ENCODE data around the gene PSMC3. TPM values are rescaled to one million over a fixed set of nuclear protein-coding genes. Genes with fewer than 3 reads are reported as not detected.
A peak's percentile ranks its signal among the peaks of the same experiment; 100 is the strongest.

PSMC3 gene
- total and polyA plus RNA-seq, 9 of the 15 experiments (the other 6 are each of a cell fraction or from before 2014, with no cell fraction given): 44.3 to 324 (median 240) TPM

DNA sequence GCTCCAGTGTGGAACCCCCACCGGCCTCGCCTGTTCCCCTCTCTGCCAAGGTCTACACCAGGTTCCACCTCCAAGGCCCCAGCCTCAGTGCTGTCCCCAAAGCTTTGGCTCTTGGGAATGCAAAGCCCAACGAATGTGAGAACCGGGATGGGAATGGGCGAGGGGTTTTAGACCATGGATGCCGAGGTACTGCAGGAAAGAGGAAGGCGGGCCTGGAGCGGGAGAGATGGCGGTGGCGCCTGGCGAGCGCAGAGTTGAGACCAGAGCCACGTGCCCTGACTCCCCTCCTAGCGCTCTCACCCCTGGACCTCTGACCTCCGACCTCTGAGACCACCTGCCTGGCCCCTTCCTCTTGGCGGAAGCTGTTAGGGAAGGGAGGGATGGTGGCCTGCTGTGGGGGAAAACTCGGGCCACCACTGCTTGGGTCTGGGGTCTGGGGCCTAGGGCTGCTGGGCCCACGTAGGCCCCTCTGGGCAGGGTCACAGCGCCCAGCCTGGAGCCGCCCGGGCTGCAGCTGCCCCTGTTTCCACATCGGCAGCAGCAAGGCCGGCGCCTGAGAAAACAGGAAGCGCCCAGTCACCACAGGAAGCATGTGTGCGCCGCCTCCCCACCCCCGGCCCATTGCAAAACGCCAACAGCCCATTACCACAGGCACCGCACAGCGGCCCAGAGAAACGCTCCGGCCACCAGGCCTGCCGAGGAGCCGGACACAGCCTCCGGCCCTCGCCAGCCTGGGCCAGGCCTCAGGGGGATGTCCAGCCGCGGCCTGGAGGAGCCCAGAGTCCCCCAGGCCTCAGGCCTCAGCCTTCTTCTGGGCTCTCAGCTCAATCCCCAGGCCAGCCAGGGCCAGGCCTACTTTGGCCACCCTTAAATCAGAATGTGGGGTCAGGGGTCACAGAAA, 31.7 kb downstream of the PSMC3 start (continued):
- peak; percentile 21 to 37; a peak in 1 of 4 replicates for TF ChIP-seq NRF1 (conservative IDR thresholded peaks at IDR 0.05 in 1 of 2, IDR thresholded peaks at IDR 0.05 in 1 of 2)
- TF ChIP-seq, protein P1, sequence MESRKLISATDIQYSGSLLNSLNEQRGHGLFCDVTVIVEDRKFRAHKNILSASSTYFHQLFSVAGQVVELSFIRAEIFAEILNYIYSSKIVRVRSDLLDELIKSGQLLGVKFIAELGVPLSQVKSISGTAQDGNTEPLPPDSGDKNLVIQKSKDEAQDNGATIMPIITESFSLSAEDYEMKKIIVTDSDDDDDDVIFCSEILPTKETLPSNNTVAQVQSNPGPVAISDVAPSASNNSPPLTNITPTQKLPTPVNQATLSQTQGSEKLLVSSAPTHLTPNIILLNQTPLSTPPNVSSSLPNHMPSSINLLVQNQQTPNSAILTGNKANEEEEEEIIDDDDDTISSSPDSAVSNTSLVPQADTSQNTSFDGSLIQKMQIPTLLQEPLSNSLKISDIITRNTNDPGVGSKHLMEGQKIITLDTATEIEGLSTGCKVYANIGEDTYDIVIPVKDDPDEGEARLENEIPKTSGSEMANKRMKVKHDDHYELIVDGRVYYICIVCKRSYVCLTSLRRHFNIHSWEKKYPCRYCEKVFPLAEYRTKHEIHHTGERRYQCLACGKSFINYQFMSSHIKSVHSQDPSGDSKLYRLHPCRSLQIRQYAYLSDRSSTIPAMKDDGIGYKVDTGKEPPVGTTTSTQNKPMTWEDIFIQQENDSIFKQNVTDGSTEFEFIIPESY (CRISPR knock-in tag; IDR thresholded peaks at IDR 0.05): peak; percentile 97
- peak; percentile 30; the same call in 1 of the 2 replicates for TF ChIP-seq ZNF695 (CRISPR knock-in tag; IDR thresholded peaks at IDR 0.05)
- TF ChIP-seq ZNF24 (IDR thresholded peaks at IDR 0.05): no peak
- TF ChIP-seq, protein P2, sequence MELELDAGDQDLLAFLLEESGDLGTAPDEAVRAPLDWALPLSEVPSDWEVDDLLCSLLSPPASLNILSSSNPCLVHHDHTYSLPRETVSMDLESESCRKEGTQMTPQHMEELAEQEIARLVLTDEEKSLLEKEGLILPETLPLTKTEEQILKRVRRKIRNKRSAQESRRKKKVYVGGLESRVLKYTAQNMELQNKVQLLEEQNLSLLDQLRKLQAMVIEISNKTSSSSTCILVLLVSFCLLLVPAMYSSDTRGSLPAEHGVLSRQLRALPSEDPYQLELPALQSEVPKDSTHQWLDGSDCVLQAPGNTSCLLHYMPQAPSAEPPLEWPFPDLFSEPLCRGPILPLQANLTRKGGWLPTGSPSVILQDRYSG (tag; conservative IDR thresholded peaks at IDR 0.05; ENCODE audit: low read depth): 0 out of 2 replicates have a peak, but pooled peaks have one; percentile 73
- peak; percentile 33; the same call in 1 of the 2 replicates for TF ChIP-seq CUX1 (CRISPR knock-in tag; IDR thresholded peaks at IDR 0.05)
- peak; percentile 75; the same call in 1 of the 2 replicates for TF ChIP-seq NR2C2 (CRISPR knock-in tag; IDR thresholded peaks at IDR 0.05)
- TF ChIP-seq NR2C2 (tag; IDR thresholded peaks at IDR 0.05): peak; percentile 88
- TF ChIP-seq BACH1 (tag; IDR thresholded peaks at IDR 0.05): 0 out of 2 replicates have a peak, but pooled peaks have one; percentile 21
- peak; percentile 61 for TF ChIP-seq CXXC5 (CRISPR knock-in tag; IDR thresholded peaks at IDR 0.05)
- peak; percentile 58; the same call in 1 of the 2 replicates for TF ChIP-seq DPF2 (IDR thresholded peaks at IDR 0.05)
- peak; percentile 76; the same call in 1 of the 2 replicates for TF ChIP-seq ZNF584 (CRISPR knock-in tag; IDR thresholded peaks at IDR 0.05; ENCODE audit: low read depth)
- TF ChIP-seq ZSCAN32 (CRISPR knock-in tag; IDR thresholded peaks at IDR 0.05): no peak
- TF ChIP-seq ATF4 (CRISPR knock-in tag; IDR thresholded peaks at IDR 0.05): peak; percentile 44; the same call in 1 of the 2 replicates
- TF ChIP-seq, protein P3, sequence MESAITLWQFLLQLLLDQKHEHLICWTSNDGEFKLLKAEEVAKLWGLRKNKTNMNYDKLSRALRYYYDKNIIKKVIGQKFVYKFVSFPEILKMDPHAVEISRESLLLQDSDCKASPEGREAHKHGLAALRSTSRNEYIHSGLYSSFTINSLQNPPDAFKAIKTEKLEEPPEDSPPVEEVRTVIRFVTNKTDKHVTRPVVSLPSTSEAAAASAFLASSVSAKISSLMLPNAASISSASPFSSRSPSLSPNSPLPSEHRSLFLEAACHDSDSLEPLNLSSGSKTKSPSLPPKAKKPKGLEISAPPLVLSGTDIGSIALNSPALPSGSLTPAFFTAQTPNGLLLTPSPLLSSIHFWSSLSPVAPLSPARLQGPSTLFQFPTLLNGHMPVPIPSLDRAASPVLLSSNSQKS (CRISPR knock-in tag; IDR thresholded peaks at IDR 0.05): no peak
